Measurements from ENCODE around the gene ZNF37A.

DNA sequence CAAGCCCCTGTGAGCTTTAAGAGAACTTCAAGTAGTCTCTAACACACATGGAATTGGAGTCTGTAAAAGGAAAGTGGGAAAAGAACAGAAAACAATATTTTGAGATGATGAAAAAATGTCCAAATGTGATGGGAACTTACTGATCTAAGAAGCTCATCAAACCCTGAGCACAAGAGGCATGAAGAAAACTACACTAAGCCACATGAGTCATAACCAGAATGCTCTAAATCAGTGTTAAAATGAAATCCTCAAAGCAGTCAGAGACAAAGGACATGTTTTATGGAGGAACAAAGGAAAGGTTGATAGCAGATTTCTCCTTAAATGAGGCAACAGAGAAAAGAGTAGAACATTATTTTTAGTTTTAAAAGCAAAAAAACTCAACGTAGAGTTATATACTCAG is 46.5 kb upstream of the ZNF37A start:
- TF ChIP-seq POLR2AphosphoS5 (IDR thresholded peaks at IDR 0.05) (no peak), POLR2A (IDR thresholded peaks at IDR 0.05) (no peak)
- TF ChIP-seq, protein P1, sequence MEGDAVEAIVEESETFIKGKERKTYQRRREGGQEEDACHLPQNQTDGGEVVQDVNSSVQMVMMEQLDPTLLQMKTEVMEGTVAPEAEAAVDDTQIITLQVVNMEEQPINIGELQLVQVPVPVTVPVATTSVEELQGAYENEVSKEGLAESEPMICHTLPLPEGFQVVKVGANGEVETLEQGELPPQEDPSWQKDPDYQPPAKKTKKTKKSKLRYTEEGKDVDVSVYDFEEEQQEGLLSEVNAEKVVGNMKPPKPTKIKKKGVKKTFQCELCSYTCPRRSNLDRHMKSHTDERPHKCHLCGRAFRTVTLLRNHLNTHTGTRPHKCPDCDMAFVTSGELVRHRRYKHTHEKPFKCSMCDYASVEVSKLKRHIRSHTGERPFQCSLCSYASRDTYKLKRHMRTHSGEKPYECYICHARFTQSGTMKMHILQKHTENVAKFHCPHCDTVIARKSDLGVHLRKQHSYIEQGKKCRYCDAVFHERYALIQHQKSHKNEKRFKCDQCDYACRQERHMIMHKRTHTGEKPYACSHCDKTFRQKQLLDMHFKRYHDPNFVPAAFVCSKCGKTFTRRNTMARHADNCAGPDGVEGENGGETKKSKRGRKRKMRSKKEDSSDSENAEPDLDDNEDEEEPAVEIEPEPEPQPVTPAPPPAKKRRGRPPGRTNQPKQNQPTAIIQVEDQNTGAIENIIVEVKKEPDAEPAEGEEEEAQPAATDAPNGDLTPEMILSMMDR (IDR thresholded peaks at IDR 0.05): no peak

Data from sigmoid colon (tissue), 4 donors.